Effector CD4-positive, alpha-beta T cell (primary cell): ENCODE data around the gene IL17D.
"Not testable (repeated sequence)": the region's sequence is repeated elsewhere in the genome, so short reads cannot be mapped to it uniquely, and the experiment has no call there.

Source experiments
- DNase-seq: peaks from one replicate; pipeline ENCODE4 v3.0.0-alpha.2; 2020

Gene IL17D

GRCh38 chr13:20721058-20721453 is 17.6 kb downstream of the IL17D start:
- DNase-seq, result no peak

DNA sequence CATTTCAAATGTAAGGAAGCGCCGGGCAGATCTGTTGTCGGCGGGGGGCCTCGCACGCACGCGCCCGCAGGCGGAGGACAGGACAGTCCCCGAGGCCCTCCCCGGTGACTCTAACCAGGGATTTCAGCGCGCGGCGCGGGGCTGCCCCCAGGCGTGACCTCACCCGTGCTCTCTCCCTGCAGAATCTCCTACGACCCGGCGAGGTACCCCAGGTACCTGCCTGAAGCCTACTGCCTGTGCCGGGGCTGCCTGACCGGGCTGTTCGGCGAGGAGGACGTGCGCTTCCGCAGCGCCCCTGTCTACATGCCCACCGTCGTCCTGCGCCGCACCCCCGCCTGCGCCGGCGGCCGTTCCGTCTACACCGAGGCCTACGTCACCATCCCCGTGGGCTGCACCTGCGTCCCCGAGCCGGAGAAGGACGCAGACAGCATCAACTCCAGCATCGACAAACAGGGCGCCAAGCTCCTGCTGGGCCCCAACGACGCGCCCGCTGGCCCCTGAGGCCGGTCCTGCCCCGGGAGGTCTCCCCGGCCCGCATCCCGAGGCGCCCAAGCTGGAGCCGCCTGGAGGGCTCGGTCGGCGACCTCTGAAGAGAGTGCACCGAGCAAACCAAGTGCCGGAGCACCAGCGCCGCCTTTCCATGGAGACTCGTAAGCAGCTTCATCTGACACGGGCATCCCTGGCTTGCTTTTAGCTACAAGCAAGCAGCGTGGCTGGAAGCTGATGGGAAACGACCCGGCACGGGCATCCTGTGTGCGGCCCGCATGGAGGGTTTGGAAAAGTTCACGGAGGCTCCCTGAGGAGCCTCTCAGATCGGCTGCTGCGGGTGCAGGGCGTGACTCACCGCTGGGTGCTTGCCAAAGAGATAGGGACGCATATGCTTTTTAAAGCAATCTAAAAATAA is 18.2 kb downstream of the IL17D start:
- DNase-seq, result no peak

- no peak for DNase-seq
These were observed 24.4 kb downstream of the IL17D start for GRCh38 chr13:20727856-20728255.

DNA sequence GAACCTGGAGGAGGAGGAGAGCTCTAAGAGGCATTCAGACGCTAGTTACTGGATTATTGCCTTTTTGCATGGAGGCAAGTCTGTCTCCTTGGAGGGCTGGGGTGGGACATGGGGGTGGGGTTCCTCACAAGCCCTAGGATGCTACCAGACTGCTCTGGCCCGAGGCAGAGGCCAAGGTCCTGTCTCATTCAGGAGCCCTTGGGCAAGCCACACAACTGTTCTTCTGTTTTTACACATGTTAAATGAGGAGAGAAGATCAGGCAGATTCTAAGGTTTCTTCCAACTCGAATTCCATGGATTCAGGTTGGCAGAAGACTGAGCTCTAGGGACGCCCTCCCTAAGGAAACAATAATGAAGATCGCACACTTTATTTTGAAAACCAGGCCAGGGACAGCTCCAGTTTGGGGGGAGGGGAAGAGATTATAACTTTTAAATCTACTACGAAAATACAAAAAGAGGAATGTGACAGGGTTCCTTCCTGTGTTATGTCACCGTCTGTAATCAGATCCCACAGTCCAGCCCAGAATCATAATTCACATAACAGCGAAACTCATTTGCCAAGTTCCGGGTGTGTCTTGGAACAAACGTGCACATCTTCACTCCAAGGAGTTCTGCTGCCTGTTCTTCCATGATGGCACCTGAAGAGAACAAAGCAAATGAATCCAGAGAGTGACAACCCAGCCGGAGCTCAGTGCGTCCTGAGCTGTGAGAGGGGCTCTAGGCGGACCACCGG is 25.2 kb downstream of the IL17D start:
- DNase-seq, result no peak

- no peak for DNase-seq
These were observed 26.4 kb downstream of the IL17D start for GRCh38 chr13:20729633-20730585.

DNA sequence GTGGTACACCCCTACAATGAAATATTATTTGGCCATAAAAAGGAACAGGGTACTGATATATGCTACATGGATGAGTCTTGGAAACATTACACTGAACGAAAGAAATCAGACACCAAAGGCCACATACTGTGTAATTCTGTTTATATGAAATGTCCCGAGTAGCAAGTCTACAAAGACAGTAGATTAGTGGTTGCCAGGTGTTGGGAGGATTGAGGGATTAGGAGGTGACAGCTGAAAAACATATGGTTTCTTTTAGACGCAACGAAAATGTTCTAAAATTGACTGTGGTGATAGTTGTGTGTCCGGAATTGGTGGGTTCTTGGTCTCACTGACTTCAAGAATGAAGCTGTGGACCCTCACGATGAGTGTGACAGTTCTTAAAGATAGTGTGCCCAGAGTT is 35.1 kb downstream of the IL17D start:
- DNase-seq, result no peak

- DNase-seq, result no peak
These were observed 36.5 kb downstream of the IL17D start for GRCh38 chr13:20740021-20740420.

GRCh38 chr13:20743830-20744404 is 40.4 kb downstream of the IL17D start:
- DNase-seq, result not testable (repeated sequence)

DNA sequence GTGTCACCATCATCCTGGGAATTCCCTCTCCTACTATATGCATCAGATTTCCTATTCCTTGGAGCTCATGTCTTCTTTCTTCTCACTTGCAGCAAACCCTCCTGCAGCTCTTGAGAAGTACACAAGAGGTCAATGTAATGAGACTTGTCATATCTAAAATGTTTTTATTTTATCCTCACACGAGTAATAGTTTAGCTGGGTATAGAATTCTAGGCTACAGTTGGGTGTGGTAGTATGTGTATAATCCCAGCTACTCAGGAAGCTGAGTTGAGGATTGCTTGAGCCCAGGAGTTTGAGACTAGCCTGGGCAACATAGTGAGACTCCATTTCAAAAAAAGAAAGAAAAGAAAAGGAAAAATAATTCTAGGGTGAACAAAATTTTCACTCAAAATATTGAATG is 45.9 kb downstream of the IL17D start:
- DNase-seq, result no peak

DNA sequence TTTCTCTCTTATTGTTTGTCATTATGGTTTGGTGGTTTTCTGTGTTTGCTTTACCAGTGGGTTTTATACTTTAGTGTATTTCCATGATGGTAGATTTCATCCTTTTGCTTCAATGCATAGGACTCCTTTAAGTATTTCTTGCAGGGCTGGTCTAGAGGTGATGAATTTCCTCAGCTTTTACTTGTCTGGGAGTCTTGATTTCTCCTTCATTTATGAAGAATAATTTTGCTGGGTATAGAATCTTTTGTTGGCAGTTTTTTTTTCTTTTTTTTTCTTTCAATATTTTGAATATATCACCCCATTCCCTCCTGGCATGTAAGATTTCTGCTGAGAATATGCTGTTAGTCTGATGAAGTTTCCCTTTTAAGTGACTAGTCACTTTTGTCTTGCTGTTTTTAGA is 50.5 kb downstream of the IL17D start:
- no peak for DNase-seq

- DNase-seq, result no peak
These were observed 57.4 kb downstream of the IL17D start for GRCh38 chr13:20760872-20761271.

- no peak for DNase-seq
These were observed 63.9 kb downstream of the IL17D start for GRCh38 chr13:20767309-20767943.

DNA sequence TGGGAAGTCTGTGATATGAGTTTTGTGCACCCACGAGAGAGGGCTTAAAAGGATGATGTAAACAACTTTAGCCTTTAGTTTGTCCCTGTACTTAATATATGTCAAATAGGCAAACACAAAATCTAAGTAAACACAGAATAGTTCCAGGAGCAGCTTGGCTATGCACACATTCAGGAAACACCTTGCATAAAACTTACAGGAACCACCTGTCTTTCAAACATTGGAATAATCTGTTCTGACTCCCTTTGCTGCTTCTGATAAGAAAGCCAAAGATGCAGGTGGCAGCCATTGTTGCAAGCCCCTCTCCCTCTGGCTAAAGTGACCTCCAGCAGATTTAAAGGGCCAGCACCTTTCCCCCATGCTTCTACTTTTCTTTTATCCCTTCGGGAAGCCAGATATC is 65.6 kb downstream of the IL17D start:
- no peak for DNase-seq

DNA sequence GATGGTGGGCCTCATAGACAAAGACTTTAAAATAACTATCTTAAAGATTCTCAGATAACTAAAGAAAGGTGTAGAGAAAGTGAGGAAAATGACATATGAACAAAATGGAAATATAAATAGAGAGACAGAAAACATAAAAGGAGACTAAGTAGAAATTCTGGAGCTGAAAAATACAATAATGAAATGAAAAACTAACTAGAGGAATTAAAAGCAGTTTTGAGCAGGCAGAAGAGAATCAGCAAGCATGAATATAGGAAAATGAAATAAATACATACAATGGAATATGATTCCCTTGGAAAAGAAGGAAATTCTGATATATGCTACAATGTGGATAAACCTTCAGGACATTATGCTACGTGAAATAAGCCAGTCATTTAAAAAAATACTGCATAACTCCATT is 66.3 kb downstream of the IL17D start:
- no peak for DNase-seq
